Endothelial cell of umbilical vein (primary cell): ENCODE results near the gene GRIA3. TPM values are rescaled to one million over a fixed set of nuclear protein-coding genes. Genes with fewer than 3 reads are reported as not detected.

ENCODE experiments used
- BruUV-seq: library from RNA; stranded (reverse); fragments of 400-500 nt; replicated peaks from 2 replicates; lab custom pipeline; 2021; lab: Mats Ljungman, UMichigan
- CTCF ChIA-PET: fragments of 300-600, 350-600 bp; sonication (Branson Sonifier 250); formaldehyde crosslinking; loops from one replicate; lab custom pipeline; 2021; ENCODE audit warnings: antibody characterized with exemption, inconsistent platforms; lab: Charles Lee
- POLR2A ChIA-PET: fragments of 300-600, 350-600 bp; sonication (Branson Sonifier 250); formaldehyde crosslinking; loops from one replicate; lab custom pipeline; 2021; ENCODE audit warnings: antibody characterized with exemption, inconsistent platforms; lab: Charles Lee
- DNase-seq: peaks from one replicate; pipeline ENCODE4 v3.0.0-alpha.2; 2011; ENCODE audit warnings: low read depth, low spot score
- FAIRE-seq: peaks from 2 replicates; lab custom pipeline; 2011; peaks lifted over from hg19 to GRCh38; lab: Jason Lieb, UNC
- H2AFZ ChIP-seq: 2 replicates; pipeline ENCODE4 v1.6.0; 2012; ENCODE audit warnings: low read depth, low read length, control low read depth, inconsistent platforms
- H3K27ac ChIP-seq: 2 replicates; pipeline ENCODE4 v1.5.1; 2011; ENCODE audit warnings: low read depth, mild to moderate bottlenecking, control low read depth, low read length, moderate library complexity; ENCODE audit not compliant: insufficient read depth
- H3K27me3 ChIP-seq, 2 experiments: 2 replicates each; pipeline versions ENCODE4 v1.6.0 to v1.6.1; 2011; ENCODE audit warnings: low read length in 2 of 2, mixed read lengths in 1 of 2; ENCODE audit not compliant: control insufficient read depth in 2 of 2, insufficient read depth in 2 of 2
- H3K36me3 ChIP-seq, 2 experiments: 2 replicates in 1 of 2; 3 replicates in 1 of 2; pipeline ENCODE4 v1.5.1; 2011; ENCODE audit warnings: low read length in 2 of 2, mild to moderate bottlenecking in 1 of 2, moderate library complexity in 1 of 2; ENCODE audit not compliant: control insufficient read depth in 2 of 2, insufficient read depth in 2 of 2; ENCODE audit errors: extremely low read depth in 1 of 2
- H3K4me1 ChIP-seq: 3 replicates; pipeline ENCODE4 v1.5.1; 2011; ENCODE audit warnings: mild to moderate bottlenecking, low read length; ENCODE audit not compliant: control insufficient read depth, insufficient read depth; ENCODE audit errors: extremely low read depth
- H3K4me2 ChIP-seq: 2 replicates; pipeline ENCODE4 v1.6.1; 2011; ENCODE audit warnings: low read length, control low read depth, mixed read lengths; ENCODE audit not compliant: insufficient read depth
- H3K4me3 ChIP-seq, 3 experiments: fragments of 200-600 bp in 1 of 3; sonication (generic), shearing (Covaris generic) in 1 of 3; replicated peaks in 1 of 3; 2 replicates each; pipeline ENCODE4 v1.5.1; 2011 to 2016; ENCODE audit warnings: control low read depth in 3 of 3, low read length in 3 of 3, mild to moderate bottlenecking in 2 of 3, inconsistent platforms in 1 of 3, low read depth in 1 of 3, moderate library complexity in 1 of 3; ENCODE audit not compliant: insufficient read depth in 1 of 3
- H3K79me2 ChIP-seq: 2 replicates; pipeline ENCODE4 v1.6.0; 2012; ENCODE audit warnings: low read length, inconsistent platforms; ENCODE audit not compliant: control insufficient read depth, insufficient read depth
- H3K9ac ChIP-seq: replicated peaks from 2 replicates; pipeline ENCODE3; 2011; ENCODE audit warnings: low read length, control low read depth; ENCODE audit not compliant: insufficient read depth; ENCODE audit errors: extremely low read depth
- H3K9me1 ChIP-seq: replicated peaks from 3 replicates; pipeline ENCODE4 v1.6.0; 2011; ENCODE audit warnings: mild to moderate bottlenecking, low read length; ENCODE audit not compliant: control insufficient read depth, insufficient read depth; ENCODE audit errors: extremely low read depth
- H3K9me3 ChIP-seq: replicated peaks from 2 replicates; pipeline ENCODE4 v1.5.1; 2012; ENCODE audit warnings: low read length, inconsistent platforms; ENCODE audit not compliant: control insufficient read depth, insufficient read depth
- H4K20me1 ChIP-seq: replicated peaks from 2 replicates; pipeline ENCODE3; 2011; ENCODE audit warnings: mild to moderate bottlenecking, low read length; ENCODE audit not compliant: control insufficient read depth, insufficient read depth; ENCODE audit errors: extremely low read depth
- CTCF ChIP-seq, 2 donors: IDR thresholded peaks; 1 replicate in 1 of 2; 2 replicates in 1 of 2; pipeline ENCODE4 v1.5.1; 2011; ENCODE audit warnings: low read length in 2 of 2, mild to moderate bottlenecking in 2 of 2, moderate library complexity in 2 of 2, control low read depth in 1 of 2, inconsistent platforms in 1 of 2, low read depth in 1 of 2; ENCODE audit not compliant: insufficient read depth in 1 of 2; ENCODE audit errors: extremely low read depth in 1 of 2
- FOS ChIP-seq: IDR thresholded peaks from 2 replicates; pipeline ENCODE4 v1.6.1; 2011; ENCODE audit warnings: mild to moderate bottlenecking, low read length, moderate library complexity, borderline replicate concordance; ENCODE audit not compliant: insufficient read depth
- GATA2 ChIP-seq: IDR thresholded peaks from 2 replicates; pipeline ENCODE4 v1.7.0; 2011; ENCODE audit warnings: low read depth, mild to moderate bottlenecking, moderate library complexity, mixed read lengths, low read length; ENCODE audit not compliant: insufficient read length, insufficient read depth
- JUN ChIP-seq: IDR thresholded peaks from 2 replicates; pipeline ENCODE4 v1.6.1; 2011; ENCODE audit warnings: borderline replicate concordance, low read depth; ENCODE audit not compliant: insufficient read length, insufficient read depth
- MAX ChIP-seq: IDR thresholded peaks from 2 replicates; pipeline ENCODE4 v1.6.1; 2011; ENCODE audit not compliant: insufficient read depth, insufficient read length
- MYC ChIP-seq: IDR thresholded peaks from one replicate; pipeline ENCODE4 v1.6.1; 2011; ENCODE audit warnings: mild to moderate bottlenecking, low read depth, low read length
- POLR2A ChIP-seq: IDR thresholded peaks from 2 replicates; pipeline ENCODE4 v1.6.1; 2012; ENCODE audit warnings: low read depth, mild to moderate bottlenecking, control low read depth, low read length
- dilution Hi-C: fragments of 300-500 bp; cut with MboI; formaldehyde crosslinking; loops from one replicate; pipeline ENCODE4 v1.15.0; 2019; ENCODE audit warnings: low sequenced_read_pairs; ENCODE audit not compliant: extremely low pct_ligation_motif_present
- intact Hi-C: fragments of 100-400 bp; cut with micrococcal nuclease; formaldehyde crosslinking; loops from one replicate; pipeline ENCODE4 v1.10.0; 2022
- polyA plus RNA-seq, 4 experiments: library from polyadenylated mRNA; depleted of rRNA in 3 of 4; stranded (reverse) in 3 of 4; unstranded in 1 of 4; fragments of >200 nt; gene quantifications; 2 replicates each; pipeline versions ENCODE4 v1.2.1 to v1.2.3, GENCODE V29; 2011 to 2012; ENCODE audit warnings: missing spikeins in 1 of 4
- total RNA-seq: library from RNA; stranded (reverse); gene quantifications from 2 replicates; pipeline ENCODE4 v1.2.3, GENCODE V29; 2021

GRIA3 gene
- total and polyA plus RNA-seq, 2 donors (not counting 3 experiments of a cell fraction or from before 2014, with no cell fraction given): not detected

GRCh38 chrX:123230798-123231197 lies 46.7 kb downstream of the GRIA3 start:
- no peak overlapping the region for H3K27ac ChIP-seq
- CTCF ChIA-PET: no interaction called here
- H3K9me3 ChIP-seq: no peaks in the 10 kb centered on the region
- no peak overlapping the region for H3K4me2 ChIP-seq
- dilution Hi-C loops: no loop called here
- intact Hi-C loops: no loop called here
- no TSS peak for BruUV-seq
- FAIRE-seq (no peak), DNase-seq (no peak)
- no peak overlapping the region for H2AFZ ChIP-seq
- H3K9ac ChIP-seq: no peak overlapping the region
- no peaks in the 10 kb centered on the region for H3K9me1 ChIP-seq
- no peak overlapping the region for H3K4me3 ChIP-seq
- no peaks in the 10 kb centered on the region for H4K20me1 ChIP-seq
- no peaks in the 10 kb centered on the region for H3K79me2 ChIP-seq
- POLR2A ChIA-PET: no interaction called here
- H3K27me3 ChIP-seq: no peaks in the 10 kb centered on the region
- no peaks in the 10 kb centered on the region for H3K36me3 ChIP-seq
- TF ChIP-seq CTCF (IDR thresholded peaks at IDR 0.05; ENCODE audit: extremely low read depth in 1 of 2, insufficient read depth in 1 of 2, low read depth in 1 of 2, low read length in 2 of 2): no peak
- no peak for TF ChIP-seq GATA2
- no peak for TF ChIP-seq FOS
- TF ChIP-seq POLR2A: no peak
- no peaks in the 10 kb centered on the region for H3K4me1 ChIP-seq

GRCh38 chrX:123236859-123237258 lies 52.8 kb downstream of the GRIA3 start:
- no peak for TF ChIP-seq FOS
- no peak for TF ChIP-seq JUN
- TF ChIP-seq CTCF (IDR thresholded peaks at IDR 0.05; ENCODE audit: extremely low read depth in 1 of 2, insufficient read depth in 1 of 2, low read depth in 1 of 2, low read length in 2 of 2): no peak
- TF ChIP-seq POLR2A: no peak
- no peak for TF ChIP-seq MYC
- no peak for TF ChIP-seq GATA2
- TF ChIP-seq MAX: no peak
- H3K9me3 ChIP-seq: no peaks in the 10 kb centered on the region
- H3K4me2 ChIP-seq: no peak overlapping the region
- no peaks in the 10 kb centered on the region for H3K27me3 ChIP-seq
- FAIRE-seq (no peak), DNase-seq (no peak)
- no peak overlapping the region for H3K9ac ChIP-seq
- H3K4me3 ChIP-seq: no peak overlapping the region
- no peak overlapping the region for H2AFZ ChIP-seq
- CTCF ChIA-PET: no interaction called here
- no peaks in the 10 kb centered on the region for H3K4me1 ChIP-seq
- no peaks in the 10 kb centered on the region for H3K36me3 ChIP-seq
- H4K20me1 ChIP-seq: no peaks in the 10 kb centered on the region
- no peaks in the 10 kb centered on the region for H3K9me1 ChIP-seq
- no peak overlapping the region for H3K27ac ChIP-seq
- dilution Hi-C loops: no loop called here
- H3K79me2 ChIP-seq: no peaks in the 10 kb centered on the region
- intact Hi-C loops: no loop called here
- POLR2A ChIA-PET: no interaction called here
- no TSS peak for BruUV-seq
